Endodermal cell (in vitro differentiated cells): ENCODE measurements around the gene ZNF239. TPM values are rescaled to one million over a fixed set of nuclear protein-coding genes. Genes with fewer than 3 reads are reported as not detected.

Experiments
- DNase-seq: peaks from one replicate; pipeline ENCODE4 v3.0.0-alpha.2; 2017
- H3K27ac ChIP-seq: 2 replicates; pipeline ENCODE4 v1.5.1; 2013; ENCODE audit warnings: mild to moderate bottlenecking, low read depth, low read length, moderate library complexity
- H3K27me3 ChIP-seq: 2 replicates; pipeline ENCODE4 v1.6.1; 2013; ENCODE audit warnings: mild to moderate bottlenecking, low read length, moderate library complexity; ENCODE audit not compliant: insufficient read depth, control insufficient read depth, poor library complexity, severe bottlenecking
- H3K36me3 ChIP-seq: 2 replicates; pipeline ENCODE4 v1.7.0; 2013; ENCODE audit warnings: mild to moderate bottlenecking, low read length, moderate library complexity; ENCODE audit not compliant: control insufficient read depth, insufficient read depth
- H3K4me1 ChIP-seq: one replicate; pipeline ENCODE4 v1.7.0; 2013; ENCODE audit warnings: low read length; ENCODE audit not compliant: control insufficient read depth, insufficient read depth
- H3K4me3 ChIP-seq: 2 replicates; pipeline ENCODE4 v1.5.1; 2013; ENCODE audit warnings: mild to moderate bottlenecking, low read length, moderate library complexity
- H3K9ac ChIP-seq: 2 replicates; pipeline ENCODE4 v1.6.1; 2013; ENCODE audit warnings: mild to moderate bottlenecking, low read length, moderate library complexity; ENCODE audit not compliant: poor library complexity, severe bottlenecking; ENCODE audit errors: extremely low read depth
- H3K9me3 ChIP-seq: 2 replicates; pipeline ENCODE4 v1.6.1; 2013; ENCODE audit warnings: mild to moderate bottlenecking, low read length, moderate library complexity; ENCODE audit not compliant: control insufficient read depth
- H3K27ac Mint-ChIP-seq: 2 replicates; pipeline ENCODE4 v1.8.0; 2020; ENCODE audit warnings: mixed read lengths
- H3K27me3 Mint-ChIP-seq: 2 replicates; pipeline ENCODE4 v1.8.0; 2021; ENCODE audit warnings: mild to moderate bottlenecking, mixed read lengths; ENCODE audit not compliant: insufficient read depth
- H3K36me3 Mint-ChIP-seq: 2 replicates; pipeline ENCODE4 v1.8.0; 2020; ENCODE audit warnings: low read depth, mixed read lengths
- H3K4me1 Mint-ChIP-seq: 2 replicates; pipeline ENCODE4 v1.8.0; 2020; ENCODE audit warnings: mixed read lengths
- H3K4me3 Mint-ChIP-seq: 2 replicates; pipeline ENCODE4 v1.8.0; 2020; ENCODE audit warnings: mild to moderate bottlenecking, moderate library complexity, mixed read lengths
- H3K9me3 Mint-ChIP-seq: 2 replicates; pipeline ENCODE4 v1.8.0; 2020; ENCODE audit warnings: mild to moderate bottlenecking, mixed read lengths
- CTCF ChIP-seq: fragments of 200-600 bp; sonication (generic); conservative IDR thresholded peaks from 2 replicates; pipeline ENCODE4 v1.5.0; 2021; ENCODE audit warnings: antibody characterized with exemption, mild to moderate bottlenecking
- WGBS, 2 experiments: methylation state at CpG; one replicate each; pipeline versions ENCODE4 v1.1.5 to v1.1.7; 2013; ENCODE audit warnings: missing lambda C conversion rate in 2 of 2, mixed read lengths in 1 of 2; ENCODE audit not compliant: insufficient coverage in 1 of 2, insufficient read length in 1 of 2; 5-methylcytosine and 5-hydroxymethylcytosine counted together
- total RNA-seq, 2 donors: library from RNA; stranded (reverse); fragmentation: NEBNext Ultra II Directional in 1 of 2; extraction: Animal tissue kit (Norgen Biotek cat#: 25700) in 1 of 2; gene quantifications; 2 replicates in 1 of 2; 3 replicates in 1 of 2; pipeline ENCODE4 v1.2.1, GENCODE V29; 2021

ZNF239 gene
- total RNA-seq, 2 donors from 2014 or later, result 6.2 TPM

GRCh38 chr10:43619368-43619767, 45.0 kb upstream of the ZNF239 start:
- Histone ChIP-seq H3K36me3 (peaks cover 18% of the 10 kb centered on the region), H3K4me3 (no peak overlapping the region), H3K4me1 (no peaks in the 10 kb centered on the region), H3K27ac (no peak overlapping the region), H3K27me3 (no peaks in the 10 kb centered on the region), H3K9me3 (peaks cover 30% of the 10 kb centered on the region), H3K9ac (no peak overlapping the region)
- H3K4me1 Mint-ChIP-seq, result no peaks in the 10 kb centered on the region
- no peaks in the 10 kb centered on the region for H3K27me3 Mint-ChIP-seq
- H3K36me3 Mint-ChIP-seq, result peaks cover 37% of the 10 kb centered on the region
- H3K27ac Mint-ChIP-seq, result no peak overlapping the region
- peaks cover 50% of the 10 kb centered on the region for H3K9me3 Mint-ChIP-seq
- no peak for TF ChIP-seq CTCF
- no peak overlapping the region for H3K4me3 Mint-ChIP-seq
- WGBS, 2 experiments, result 83 to 88% methylated on average over 1 to 2 of the region's 2 CpGs
- DNase-seq, result no peak

- peaks cover 53% of the 10 kb centered on the region for H3K36me3 Mint-ChIP-seq
These were observed 42.4 kb upstream of the ZNF239 start for GRCh38 chr10:43616697-43617370.

GRCh38 chr10:43610636-43611035, 36.2 kb upstream of the ZNF239 start:
- peaks cover 50% of the 10 kb centered on the region for H3K36me3 Mint-ChIP-seq
- no peak for DNase-seq
- Histone ChIP-seq H3K4me3 (no peak overlapping the region), H3K9me3 (peaks cover 6% of the 10 kb centered on the region), H3K36me3 (peaks cover under 1% of the 10 kb centered on the region), H3K4me1 (no peaks in the 10 kb centered on the region), H3K27ac (no peak overlapping the region), H3K27me3 (no peaks in the 10 kb centered on the region), H3K9ac (no peak overlapping the region)
- H3K4me3 Mint-ChIP-seq, result no peak overlapping the region
- peaks cover 7% of the 10 kb centered on the region for H3K4me1 Mint-ChIP-seq
- TF ChIP-seq CTCF, result no peak
- peaks cover 4% of the 10 kb centered on the region for H3K27me3 Mint-ChIP-seq
- H3K9me3 Mint-ChIP-seq, result peaks cover 24% of the 10 kb centered on the region
- no peak overlapping the region for H3K27ac Mint-ChIP-seq

More at GRCh38 chr10:43616697-43617370, 42.4 kb upstream of the ZNF239 start:
- no peak for DNase-seq
- H3K9me3 ChIP-seq, result peaks cover 30% of the 10 kb centered on the region
- no peak overlapping the region for H3K27ac ChIP-seq
- peaks cover 18% of the 10 kb centered on the region for H3K36me3 ChIP-seq
- no peak overlapping the region for H3K4me3 Mint-ChIP-seq
- TF ChIP-seq CTCF, result no peak
- 87 to 91% methylated on average over 4 to 6 of the region's 6 CpGs for WGBS, 2 experiments
- no peaks in the 10 kb centered on the region for H3K27me3 ChIP-seq
- peaks cover 62% of the 10 kb centered on the region for H3K9me3 Mint-ChIP-seq
- no peaks in the 10 kb centered on the region for H3K4me1 Mint-ChIP-seq
- no peaks in the 10 kb centered on the region for H3K4me1 ChIP-seq
- H3K27ac Mint-ChIP-seq, result no peak overlapping the region
- no peaks in the 10 kb centered on the region for H3K27me3 Mint-ChIP-seq
- no peak overlapping the region for H3K9ac ChIP-seq
- peak overlapping the region; percentile 7 for H3K4me3 ChIP-seq
